K562 (cell line): ENCODE data around the gene WDR70. TPM values are rescaled to one million over a fixed set of nuclear protein-coding genes. Genes with fewer than 3 reads are reported as not detected.

Experiments
- ATAC-seq: fragments of 200-7000 bp; cut with Tn5 transposase; 3 replicates; pipeline ENCODE4 v1.9.1; 2020; ENCODE audit warnings: moderate library complexity
- BruUV-seq: library from RNA; stranded (reverse); fragments of 400-500 nt; replicated peaks from 2 replicates; lab custom pipeline; 2021; lab: Mats Ljungman, UMichigan
- CTCF ChIA-PET: fragments of 300-600 bp; formaldehyde crosslinking; extraction: SDS; loops from one replicate; lab custom pipeline; 2021; ENCODE audit warnings: low intra/inter-chr PET ratio; lab: Yijun Ruan, JAX
- POLR2A ChIA-PET: fragments of 300-600, 350-650 bp; sonication (Branson Sonifier 250); formaldehyde crosslinking; extraction: SDS; loops from one replicate; lab custom pipeline; 2021; ENCODE audit warnings: antibody characterized with exemption, inconsistent platforms; lab: Yijun Ruan, JAX
- DNase-seq, 4 experiments: peaks; one replicate each; pipeline versions ENCODE4 v3.0.0 to v3.0.0-alpha.2; 2011 to 2018; ENCODE audit warnings: low spot score in 3 of 4, mixed read lengths in 3 of 4; ENCODE audit errors: extremely low read depth in 1 of 4
- FAIRE-seq: peaks from 2 replicates; lab custom pipeline; 2011; peaks lifted over from hg19 to GRCh38; lab: Jason Lieb, UNC
- H2AFZ ChIP-seq: 2 replicates; pipeline ENCODE4 v1.6.0; 2011; ENCODE audit warnings: low read depth, low read length, control low read depth, inconsistent platforms
- H3K27ac ChIP-seq: fragments of 200-600 bp; 3 replicates; pipeline ENCODE4 v1.8.0; 2011; ENCODE audit warnings: low read depth, mild to moderate bottlenecking, control low read depth, inconsistent platforms, low read length, moderate library complexity, mixed read lengths; ENCODE audit errors: extremely low read depth
- H3K27me3 ChIP-seq, 2 experiments: fragments of 300-600 bp in 1 of 2; 2 replicates in 1 of 2; 3 replicates in 1 of 2; pipeline versions ENCODE4 v1.6.0 to v1.8.0; 2011; ENCODE audit warnings: inconsistent platforms in 2 of 2, low read length in 2 of 2, mild to moderate bottlenecking in 1 of 2, mixed read lengths in 1 of 2, moderate library complexity in 1 of 2; ENCODE audit not compliant: control insufficient read depth in 2 of 2, insufficient read depth in 2 of 2
- H3K36me3 ChIP-seq: fragments of 300-600 bp; 3 replicates; pipeline ENCODE4 v1.8.0; 2011; ENCODE audit warnings: mild to moderate bottlenecking, low read length, inconsistent platforms; ENCODE audit not compliant: control insufficient read depth, insufficient read depth
- H3K4me1 ChIP-seq, 2 experiments: fragments of 200-600 bp in 1 of 2; replicated peaks in 1 of 2; 2 replicates in 1 of 2; 3 replicates in 1 of 2; pipeline versions ENCODE4 v1.5.1 to v1.8.0; 2011; ENCODE audit warnings: inconsistent platforms in 2 of 2, low read length in 2 of 2, mild to moderate bottlenecking in 1 of 2, mixed read lengths in 1 of 2, moderate library complexity in 1 of 2; ENCODE audit not compliant: control insufficient read depth in 2 of 2, insufficient read depth in 2 of 2
- H3K4me2 ChIP-seq: 2 replicates; pipeline ENCODE4 v1.6.1; 2011; ENCODE audit warnings: low read length, control low read depth, inconsistent platforms, mixed read lengths; ENCODE audit not compliant: insufficient read depth
- H3K4me3 ChIP-seq: fragments of 200-600 bp; sonication (generic), shearing (Covaris generic); 2 replicates; pipeline ENCODE4 v1.5.1; 2016; ENCODE audit warnings: control low read depth, inconsistent platforms
- H3K79me2 ChIP-seq: fragments of 200-600 bp; 3 replicates; pipeline ENCODE4 v1.8.0; 2011; ENCODE audit warnings: low read length, inconsistent platforms; ENCODE audit not compliant: control insufficient read depth, insufficient read depth
- H3K9ac ChIP-seq, 2 experiments: 2 replicates each; pipeline versions ENCODE4 v1.6.0 to v1.6.1; 2011; ENCODE audit warnings: low read depth in 2 of 2, low read length in 2 of 2, control low read depth in 1 of 2, inconsistent platforms in 1 of 2, mild to moderate bottlenecking in 1 of 2, mixed read lengths in 1 of 2; ENCODE audit not compliant: insufficient read depth in 1 of 2
- H3K9me1 ChIP-seq: one replicate; pipeline ENCODE4 v1.6.0; 2011; ENCODE audit warnings: inconsistent platforms, mild to moderate bottlenecking, low read length, moderate library complexity; ENCODE audit not compliant: control insufficient read depth, insufficient read depth
- H3K9me3 ChIP-seq: replicated peaks from 2 replicates; pipeline ENCODE4 v1.5.1; 2011; ENCODE audit warnings: low read depth, low read length, inconsistent platforms; ENCODE audit not compliant: control insufficient read depth, insufficient read depth
- H4K20me1 ChIP-seq: replicated peaks from 2 replicates; pipeline ENCODE4 v1.6.1; 2011; ENCODE audit warnings: low read length, inconsistent platforms, mixed read lengths; ENCODE audit not compliant: control insufficient read depth, insufficient read depth
- BRD9 ChIP-seq: fragments of 450-650 bp; IDR thresholded peaks from 2 replicates; pipeline ENCODE4 v1.6.1; 2018; ENCODE audit warnings: low read depth; ENCODE audit not compliant: partially characterized antibody
- CEBPG ChIP-seq, 3 experiments: fragments of 200-800 bp in 1 of 3; sonication (Bioruptor generic) in 1 of 3; sonication (generic) in 1 of 3; formaldehyde crosslinking in 1 of 3; IDR thresholded peaks in 2 of 3; conservative IDR thresholded peaks in 1 of 3; 2 replicates each; pipeline versions ENCODE4 v1.6.1 to v1.8.0; 2016 to 2022; ENCODE audit warnings: missing compliant biosample characterization in 2 of 3, missing genetic modification characterization in 2 of 3, mild to moderate bottlenecking in 1 of 3, missing genetic modification reagents in 1 of 3
- FUS ChIP-seq: fragments of 200-400 bp; formaldehyde crosslinking; optimal IDR thresholded peaks from 2 replicates; pipeline ENCODE3; 2017; ENCODE audit warnings: low read depth, low read length
- HEY1 ChIP-seq: fragments of 250-450 bp; sonication (Bioruptor Pico); IDR thresholded peaks from 2 replicates; pipeline ENCODE4 v1.5.0; 2020; ENCODE audit warnings: mild to moderate bottlenecking, moderate library complexity, borderline replicate concordance
- ILF3 ChIP-seq: fragments of 450-650 bp; IDR thresholded peaks from 2 replicates; pipeline ENCODE4 v1.6.1; 2018; ENCODE audit warnings: antibody characterized with exemption, mild to moderate bottlenecking, moderate library complexity, borderline replicate concordance
- KAT2B ChIP-seq: IDR thresholded peaks from one replicate; pipeline ENCODE4 v1.6.1; 2012; ENCODE audit warnings: low read depth, mild to moderate bottlenecking, control low read depth, inconsistent platforms, low read length, moderate library complexity
- MBD2 ChIP-seq: sonication (generic); IDR thresholded peaks from 2 replicates; pipeline ENCODE4 v1.6.1; 2016; ENCODE audit warnings: low read depth, borderline replicate concordance
- MEIS2 ChIP-seq: fragments of 450-650 bp; IDR thresholded peaks from 2 replicates; pipeline ENCODE4 v1.6.1; 2014; ENCODE audit warnings: mild to moderate bottlenecking; ENCODE audit not compliant: partially characterized antibody
- NFIC ChIP-seq: fragments of 450-650 bp; IDR thresholded peaks from 2 replicates; pipeline ENCODE4 v1.6.1; 2017; ENCODE audit warnings: mild to moderate bottlenecking, inconsistent platforms
- NFRKB ChIP-seq: fragments of 450-650 bp; IDR thresholded peaks from 2 replicates; pipeline ENCODE4 v1.6.1; 2016; ENCODE audit warnings: low read depth
- NR4A1 ChIP-seq, 2 experiments: fragments of 250-450 bp in 1 of 2; fragments of 450-650 bp in 1 of 2; sonication (Bioruptor Pico) in 1 of 2; IDR thresholded peaks; 2 replicates each; pipeline versions ENCODE4 v1.4.0 to v1.6.1; 2016 to 2020; ENCODE audit warnings: mild to moderate bottlenecking in 2 of 2, missing compliant biosample characterization in 1 of 2, missing genetic modification characterization in 1 of 2, moderate library complexity in 1 of 2
- POLR2AphosphoS2 ChIP-seq: IDR thresholded peaks from 2 replicates; pipeline ENCODE4 v1.6.1; 2012; ENCODE audit warnings: low read length, improper control_type of control experiment
- SMARCA5 ChIP-seq: fragments of 450-650 bp; IDR thresholded peaks from 2 replicates; pipeline ENCODE4 v1.6.1; 2016
- ZNF445 ChIP-seq: fragments of 250-450 bp; sonication (Bioruptor Pico); IDR thresholded peaks from 2 replicates; pipeline ENCODE4 v1.4.0; 2020; ENCODE audit warnings: low read depth, mild to moderate bottlenecking, moderate library complexity
- WGBS: fragments of 100-300 bp; shearing (Covaris generic); methylation state at CpG from one replicate; pipeline ENCODE4 v1.1.6; 2016; ENCODE audit warnings: low coverage, mixed read lengths; ENCODE audit not compliant: insufficient coverage; ENCODE audit errors: missing lambda C conversion rate; 5-methylcytosine and 5-hydroxymethylcytosine counted together
- in situ Hi-C: fragments of 300-500 bp; cut with MboI; formaldehyde crosslinking; loops from 4 replicates; pipeline ENCODE4 v1.15.0; 2018; ENCODE audit warnings: inconsistent platforms, mixed read lengths
- intact Hi-C: fragments of 100-400 bp; cut with micrococcal nuclease; formaldehyde crosslinking; loops from 2 replicates; pipeline ENCODE4 v1.14.2; 2022
- polyA plus RNA-seq, 8 experiments: library from polyadenylated mRNA; depleted of rRNA in 4 of 8; stranded (reverse) in 5 of 8; unstranded in 3 of 8; fragments of >200 nt; fragmentation: Nextera tagmentation in 2 of 8; fragmentation: Illumina TruSeq in 1 of 8; extraction: Ambion mirVana in 2 of 8; extraction: Trizol in 1 of 8; gene quantifications; 2 replicates each; pipeline versions ENCODE4 v1.2.1 to v1.2.3, GENCODE V29; 2011 to 2014; ENCODE audit warnings: inconsistent platforms in 1 of 8, missing spikeins in 1 of 8
- total RNA-seq, 7 experiments: library from RNA; depleted of rRNA in 6 of 7; stranded (reverse); fragments of >200 nt in 6 of 7; fragmentation: Illumina TruSeq in 2 of 7; extraction: Trizol in 2 of 7; gene quantifications; 2 replicates each; pipeline versions ENCODE4 v1.2.1 to v1.2.3, GENCODE V29; 2011 to 2021; ENCODE audit warnings: low replicate concordance in 1 of 7
- TF ChIP-seq, protein P1 (sequence below): fragments of 250-450 bp; sonication (Bioruptor Pico); IDR thresholded peaks from 2 replicates; pipeline ENCODE4 v1.8.0; 2022; ENCODE audit warnings: inconsistent platforms
- TF ChIP-seq, protein P2 (sequence below): sonication (generic); formaldehyde crosslinking; IDR thresholded peaks from 2 replicates; pipeline ENCODE4 v1.8.1; 2023; ENCODE audit warnings: missing genetic modification reagents, mild to moderate bottlenecking, borderline replicate concordance

Gene WDR70
- total and polyA plus RNA-seq, 9 of the 15 experiments (the other 6 are each of a cell fraction or from before 2014, with no cell fraction given), result 16.8 to 46.6 (median 38.8) TPM

DNA sequence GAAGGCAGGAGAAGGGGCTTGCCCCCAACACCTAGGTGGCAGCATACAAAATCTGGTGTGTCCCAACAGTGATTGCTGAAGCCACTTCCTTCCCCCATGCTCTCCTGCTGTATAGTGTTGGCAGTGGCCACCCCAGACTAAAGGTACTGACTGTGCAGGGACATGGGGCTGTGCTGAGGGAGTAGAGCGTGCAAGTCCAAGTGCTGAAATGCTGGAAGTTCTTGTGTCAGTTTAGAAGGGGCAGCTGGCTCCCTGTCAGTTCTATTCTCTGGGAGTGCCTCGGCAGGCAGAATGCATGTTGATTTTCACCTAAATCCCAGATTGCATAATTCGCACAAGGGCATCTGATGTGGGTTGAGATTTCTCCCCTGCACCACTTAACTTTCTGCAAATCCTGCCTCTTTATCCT lies 392.1 kb downstream of the WDR70 start:
- no peak for FAIRE-seq
- no peak for DNase-seq
- Histone ChIP-seq H3K4me3 (no peak overlapping the region), H3K36me3 (no peaks in the 10 kb centered on the region), H3K9me3 (peaks cover 7% of the 10 kb centered on the region; the same call in 1 of the 2 replicates), H3K9me1 (no peaks in the 10 kb centered on the region), H3K4me1 (no peaks in the 10 kb centered on the region), H3K4me2 (no peak overlapping the region), H2AFZ (no peak overlapping the region), H4K20me1 (no peaks in the 10 kb centered on the region), H3K27ac (no peak overlapping the region), H3K27me3 (no peaks in the 10 kb centered on the region; a peak in 1 of 5 replicates), H3K79me2 (no peaks in the 10 kb centered on the region), H3K9ac (no peak overlapping the region)
- in situ Hi-C loops (no loop called here), intact Hi-C loops (no loop called here)
- ChIA-PET POLR2A (no interaction called here), CTCF (no interaction called here)
- no peak for ATAC-seq
- WGBS, result 0% methylated on average over 3 of the region's 3 CpGs
- no TSS peak for BruUV-seq
- TF ChIP-seq ILF3 (no peak), HEY1 (CRISPR knock-in tag) (no peak), SMARCA5 (no peak), KAT2B (no peak), NR4A1 (CRISPR knock-in tag; IDR thresholded peaks at IDR 0.05) (no peak), NR4A1 (tag; IDR thresholded peaks at IDR 0.05) (no peak), POLR2AphosphoS2 (no peak), FUS (no peak), NFRKB (no peak), BRD9 (no peak), MBD2 (no peak), CEBPG (CRISPR knock-in tag; IDR thresholded peaks at IDR 0.05) (no peak), CEBPG (tag; conservative IDR thresholded peaks at IDR 0.05 in 1 of 2, IDR thresholded peaks at IDR 0.05 in 1 of 2) (no peak), NFIC (no peak), MEIS2 (no peak), ZNF445 (CRISPR knock-in tag) (no peak)
- TF ChIP-seq, protein P1, sequence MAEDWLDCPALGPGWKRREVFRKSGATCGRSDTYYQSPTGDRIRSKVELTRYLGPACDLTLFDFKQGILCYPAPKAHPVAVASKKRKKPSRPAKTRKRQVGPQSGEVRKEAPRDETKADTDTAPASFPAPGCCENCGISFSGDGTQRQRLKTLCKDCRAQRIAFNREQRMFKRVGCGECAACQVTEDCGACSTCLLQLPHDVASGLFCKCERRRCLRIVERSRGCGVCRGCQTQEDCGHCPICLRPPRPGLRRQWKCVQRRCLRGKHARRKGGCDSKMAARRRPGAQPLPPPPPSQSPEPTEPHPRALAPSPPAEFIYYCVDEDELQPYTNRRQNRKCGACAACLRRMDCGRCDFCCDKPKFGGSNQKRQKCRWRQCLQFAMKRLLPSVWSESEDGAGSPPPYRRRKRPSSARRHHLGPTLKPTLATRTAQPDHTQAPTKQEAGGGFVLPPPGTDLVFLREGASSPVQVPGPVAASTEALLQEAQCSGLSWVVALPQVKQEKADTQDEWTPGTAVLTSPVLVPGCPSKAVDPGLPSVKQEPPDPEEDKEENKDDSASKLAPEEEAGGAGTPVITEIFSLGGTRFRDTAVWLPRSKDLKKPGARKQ (CRISPR knock-in tag), result no peak
- TF ChIP-seq, protein P2, sequence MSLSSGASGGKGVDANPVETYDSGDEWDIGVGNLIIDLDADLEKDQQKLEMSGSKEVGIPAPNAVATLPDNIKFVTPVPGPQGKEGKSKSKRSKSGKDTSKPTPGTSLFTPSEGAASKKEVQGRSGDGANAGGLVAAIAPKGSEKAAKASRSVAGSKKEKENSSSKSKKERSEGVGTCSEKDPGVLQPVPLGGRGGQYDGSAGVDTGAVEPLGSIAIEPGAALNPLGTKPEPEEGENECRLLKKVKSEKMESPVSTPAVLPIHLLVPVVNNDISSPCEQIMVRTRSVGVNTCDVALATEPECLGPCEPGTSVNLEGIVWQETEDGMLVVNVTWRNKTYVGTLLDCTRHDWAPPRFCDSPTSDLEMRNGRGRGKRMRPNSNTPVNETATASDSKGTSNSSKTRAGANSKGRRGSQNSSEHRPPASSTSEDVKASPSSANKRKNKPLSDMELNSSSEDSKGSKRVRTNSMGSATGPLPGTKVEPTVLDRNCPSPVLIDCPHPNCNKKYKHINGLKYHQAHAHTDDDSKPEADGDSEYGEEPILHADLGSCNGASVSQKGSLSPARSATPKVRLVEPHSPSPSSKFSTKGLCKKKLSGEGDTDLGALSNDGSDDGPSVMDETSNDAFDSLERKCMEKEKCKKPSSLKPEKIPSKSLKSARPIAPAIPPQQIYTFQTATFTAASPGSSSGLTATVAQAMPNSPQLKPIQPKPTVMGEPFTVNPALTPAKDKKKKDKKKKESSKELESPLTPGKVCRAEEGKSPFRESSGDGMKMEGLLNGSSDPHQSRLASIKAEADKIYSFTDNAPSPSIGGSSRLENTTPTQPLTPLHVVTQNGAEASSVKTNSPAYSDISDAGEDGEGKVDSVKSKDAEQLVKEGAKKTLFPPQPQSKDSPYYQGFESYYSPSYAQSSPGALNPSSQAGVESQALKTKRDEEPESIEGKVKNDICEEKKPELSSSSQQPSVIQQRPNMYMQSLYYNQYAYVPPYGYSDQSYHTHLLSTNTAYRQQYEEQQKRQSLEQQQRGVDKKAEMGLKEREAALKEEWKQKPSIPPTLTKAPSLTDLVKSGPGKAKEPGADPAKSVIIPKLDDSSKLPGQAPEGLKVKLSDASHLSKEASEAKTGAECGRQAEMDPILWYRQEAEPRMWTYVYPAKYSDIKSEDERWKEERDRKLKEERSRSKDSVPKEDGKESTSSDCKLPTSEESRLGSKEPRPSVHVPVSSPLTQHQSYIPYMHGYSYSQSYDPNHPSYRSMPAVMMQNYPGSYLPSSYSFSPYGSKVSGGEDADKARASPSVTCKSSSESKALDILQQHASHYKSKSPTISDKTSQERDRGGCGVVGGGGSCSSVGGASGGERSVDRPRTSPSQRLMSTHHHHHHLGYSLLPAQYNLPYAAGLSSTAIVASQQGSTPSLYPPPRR, result no peak
